ENCODE results near the gene SEMA7A.

- TF ChIP-seq CTCF (IDR thresholded peaks at IDR 0.05; ENCODE audit: insufficient read depth, low read length, poor library complexity, severe bottlenecking) (no peak), EZH2phosphoT487 (conservative IDR thresholded peaks at IDR 0.05; ENCODE audit: low read length) (no peak)
Measured at GRCh38 chr15:74377831-74378766, 55.7 kb downstream of the SEMA7A start.
